Renal pelvis (tissue), 12 donors: Measurements from ENCODE around the gene CT55. TPM values are rescaled to one million over a fixed set of nuclear protein-coding genes. Genes with fewer than 3 reads are reported as not detected.
"Not testable (repeated sequence)": the region's sequence is repeated elsewhere in the genome, so short reads cannot be mapped to it uniquely, and the experiment has no call there.

Experiments used
- DNase-seq: peaks from one replicate; pipeline ENCODE4 v3.0.0-alpha.2; 2013
- long read RNA-seq, 16 experiments: transcript quantifications; one replicate each; lab custom pipeline, GENCODE V29; 2026
- polyA plus RNA-seq, 3 donors: library from polyadenylated mRNA; unstranded; fragments of 120-200 nt; gene quantifications; one replicate each; pipeline ENCODE4 v1.2.1, GENCODE V29; 2013; ENCODE audit not compliant: insufficient read length in 3 of 3

Gene CT55, protein sequence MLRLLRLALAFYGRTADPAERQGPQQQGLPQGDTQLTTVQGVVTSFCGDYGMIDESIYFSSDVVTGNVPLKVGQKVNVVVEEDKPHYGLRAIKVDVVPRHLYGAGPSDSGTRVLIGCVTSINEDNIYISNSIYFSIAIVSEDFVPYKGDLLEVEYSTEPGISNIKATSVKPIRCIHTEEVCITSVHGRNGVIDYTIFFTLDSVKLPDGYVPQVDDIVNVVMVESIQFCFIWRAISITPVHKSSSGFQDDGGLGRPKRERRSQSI
- under 1 TPM; 0.10 to 0.21 (median 0.19) TPM for polyA plus RNA-seq
- long read RNA-seq, donor 1, result 0 reads
- long read RNA-seq, donor 2, result 0 reads
- long read RNA-seq, donor 3, result 0 reads
- long read RNA-seq, donor 4, result 0 reads
- long read RNA-seq, donor 5, result 0 reads
- long read RNA-seq, donor 6, result 0 reads
- long read RNA-seq, donor 7, result 0 reads
- long read RNA-seq, donor 8, result 0 reads
- long read RNA-seq, donor 9, result 0 reads
- long read RNA-seq, donor 10, result 0 reads
- long read RNA-seq, donor 11, result 0 reads
- long read RNA-seq, donor 12, result 0 reads
- long read RNA-seq, donor 13, result 0 reads
- long read RNA-seq, donor 14, result 0 reads
- long read RNA-seq, donor 15, result 0 reads
- long read RNA-seq, donor 16, result 0 reads

- no peak for DNase-seq
Observed at GRCh38 chrX:135170877-135171519, at the start of gene CT55. Gene CT55, minus strand, starts transcription at chrX:135171398. Its CDS starts 227 bp downstream, at chrX:135171171.

DNA sequence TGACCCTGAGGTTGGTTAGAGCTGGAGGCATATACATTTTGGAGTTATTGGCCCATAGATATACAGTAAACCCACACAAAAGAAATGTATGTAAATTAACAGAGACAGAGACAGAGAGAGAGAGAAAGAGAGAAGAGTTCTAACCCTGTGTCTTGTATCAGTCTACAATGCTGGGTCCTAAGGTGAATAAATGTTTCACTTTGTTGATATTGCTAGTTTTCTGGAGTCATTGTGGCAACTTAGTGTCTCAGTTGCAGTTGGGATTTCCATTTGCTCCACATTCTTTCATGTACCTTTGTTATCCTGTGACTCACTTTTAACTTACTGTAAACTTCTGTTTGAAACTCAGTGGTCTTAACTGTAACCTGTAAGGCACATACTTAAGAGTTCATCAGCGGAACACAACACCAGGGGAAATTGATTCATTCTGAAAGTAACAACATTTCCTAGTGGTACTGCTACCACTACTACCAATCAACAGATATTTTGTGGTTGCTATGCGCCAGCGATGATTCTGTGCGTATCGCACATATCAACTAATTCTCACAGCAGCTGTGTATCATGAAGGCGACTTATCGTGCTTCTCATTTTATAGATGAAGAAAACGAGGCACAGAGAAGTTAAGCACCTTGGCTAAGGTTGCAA is 42.1 kb upstream of the CT55 start:
- DNase-seq, result no peak

- DNase-seq, result not testable (repeated sequence)
Observed at GRCh38 chrX:135206427-135206826, 35.2 kb upstream of the CT55 start.

- DNase-seq, result no peak
Observed at GRCh38 chrX:135200297-135200696, 29.1 kb upstream of the CT55 start.

DNA sequence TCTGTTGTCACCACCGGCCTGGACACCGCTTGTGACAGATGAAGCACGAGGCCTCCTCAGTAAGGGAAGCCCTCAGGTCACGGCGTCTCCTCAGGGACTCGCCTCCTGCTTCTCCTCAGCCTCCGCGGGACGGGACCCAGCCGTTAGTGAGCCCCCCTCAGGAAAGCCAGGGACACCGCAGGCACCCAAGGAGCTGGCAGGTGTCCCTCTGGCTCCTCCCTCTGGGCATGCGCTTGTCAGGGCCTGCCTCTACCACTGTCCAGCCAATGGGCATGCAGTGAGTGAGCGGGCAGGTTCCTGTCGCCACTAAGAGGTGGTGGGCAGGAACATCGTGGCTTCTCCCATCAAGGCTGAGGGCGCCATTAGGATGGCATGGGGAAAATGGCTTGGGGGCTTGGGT is 23.5 kb upstream of the CT55 start:
- no peak for DNase-seq

- DNase-seq, result no peak
Observed at GRCh38 chrX:135193740-135194139, 22.5 kb upstream of the CT55 start.

GRCh38 chrX:135191838-135192237 is 20.6 kb upstream of the CT55 start:
- DNase-seq, result no peak

DNA sequence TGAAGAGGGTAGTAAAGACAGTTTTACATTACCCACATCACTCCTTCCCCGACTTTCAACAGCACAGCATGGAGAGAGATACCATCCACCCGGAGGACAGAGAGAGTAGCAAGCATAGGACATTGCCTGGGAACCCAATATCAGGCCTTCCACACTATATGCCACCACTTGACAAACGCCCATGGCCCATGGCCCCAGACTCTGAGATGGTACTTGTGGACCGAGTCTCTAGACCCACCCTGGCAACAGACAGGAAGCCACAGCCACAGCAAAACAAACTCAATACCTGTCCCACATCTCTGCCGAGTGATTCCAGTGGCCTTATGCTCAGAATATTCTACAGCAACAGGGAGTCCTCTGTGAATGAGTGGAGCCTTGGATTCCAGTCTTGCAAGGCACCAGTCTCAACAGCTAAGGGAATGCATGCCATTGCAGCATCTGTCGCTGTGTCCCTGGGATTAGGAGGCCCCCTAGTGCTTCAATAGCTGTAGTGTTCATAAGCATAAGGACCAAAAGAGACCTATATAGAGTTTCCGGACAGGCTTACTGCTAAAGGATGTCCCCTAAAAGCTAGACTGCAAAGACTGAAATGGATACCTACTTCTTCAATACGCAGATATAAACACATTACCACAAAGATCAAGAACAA is 14.7 kb upstream of the CT55 start:
- DNase-seq, result peak; percentile 37

DNA sequence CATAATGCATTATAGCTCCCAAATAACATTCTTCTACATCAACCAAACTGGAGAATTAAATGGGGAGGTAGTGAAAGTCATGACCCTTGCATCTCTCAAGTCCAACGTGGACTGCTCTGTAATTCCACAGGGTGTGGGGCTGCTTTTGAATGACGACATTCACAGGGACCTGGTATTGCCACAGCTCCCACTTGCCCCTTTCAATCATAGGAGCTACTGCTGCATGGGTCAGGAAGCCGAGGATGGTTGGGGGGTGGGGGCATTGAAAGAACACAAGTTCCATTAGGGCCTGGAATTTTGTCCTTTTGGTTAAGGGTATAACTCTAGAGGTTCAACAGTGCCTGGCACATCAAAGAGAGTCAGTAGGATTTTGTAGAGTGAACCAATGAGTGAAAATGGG is 7.4 kb upstream of the CT55 start:
- DNase-seq, result no peak

GRCh38 chrX:135170468-135170867 is 730 bp downstream of the CT55 start:
- DNase-seq, result no peak

DNA sequence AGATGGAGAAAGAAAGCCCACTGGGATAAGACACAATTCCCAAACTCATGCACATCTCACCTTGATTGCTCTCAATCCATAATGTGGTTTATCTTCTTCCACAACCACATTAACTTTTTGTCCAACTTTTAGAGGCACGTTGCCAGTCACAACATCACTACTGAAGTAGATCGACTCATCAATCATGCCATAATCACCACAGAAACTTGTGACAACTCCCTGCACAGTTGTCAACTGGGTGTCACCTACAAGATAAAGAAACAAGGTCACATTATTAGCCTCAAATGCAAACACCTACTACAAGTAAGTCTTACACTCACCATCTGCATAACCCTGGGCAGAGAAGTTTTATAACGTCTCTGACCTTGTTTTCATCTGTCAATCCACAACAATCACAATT is 1.7 kb downstream of the CT55 start:
- not testable (repeated sequence) for DNase-seq

- no peak for DNase-seq
Observed at GRCh38 chrX:135168486-135168885, 2.7 kb downstream of the CT55 start.

GRCh38 chrX:135154688-135155087 is 16.5 kb downstream of the CT55 start:
- DNase-seq, result not testable (repeated sequence)

DNA sequence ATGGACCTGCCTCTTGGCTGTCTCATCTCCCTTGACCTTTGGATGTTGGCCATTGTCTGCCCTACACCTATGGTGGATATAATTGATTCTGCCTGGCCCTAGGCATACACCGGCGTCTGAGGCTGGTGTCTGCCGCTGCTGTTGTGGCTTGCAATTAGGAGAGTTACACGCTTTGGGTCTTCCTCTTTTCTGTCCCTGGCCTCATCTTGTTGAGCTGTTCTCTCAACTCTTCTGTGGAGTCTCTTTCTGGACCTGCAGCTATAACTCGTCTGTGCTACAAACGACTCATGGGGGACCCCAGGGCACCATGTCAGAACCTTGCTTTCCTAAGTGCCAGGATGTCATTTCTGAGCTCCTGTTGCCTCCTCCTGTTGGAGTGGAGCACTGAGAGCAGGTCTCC is 45.1 kb downstream of the CT55 start:
- DNase-seq, result not testable (repeated sequence)

DNA sequence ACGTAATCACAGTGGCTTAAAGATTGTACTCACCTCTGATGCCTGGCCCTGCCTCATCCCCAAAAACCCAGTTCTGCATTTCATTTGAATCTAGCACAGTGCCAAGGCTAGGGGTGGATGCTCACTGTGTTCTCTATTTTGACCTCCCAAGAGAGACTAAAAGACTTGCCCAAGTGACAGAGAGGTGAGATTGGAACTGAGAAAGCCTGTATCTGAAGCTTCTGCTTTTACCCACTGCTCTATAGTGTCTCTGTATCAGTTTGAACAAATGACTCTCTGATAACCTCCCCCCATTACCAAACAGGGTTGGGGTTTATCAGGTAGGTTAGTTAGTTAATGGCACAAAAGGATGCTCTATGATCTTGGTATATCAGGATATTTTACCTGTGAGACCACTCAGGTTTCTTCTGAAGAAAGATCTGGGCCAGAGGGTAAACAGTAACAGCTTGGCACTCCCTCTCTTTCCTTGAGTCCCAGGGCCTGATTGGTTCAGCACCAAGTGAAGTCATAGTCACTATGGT is 51.1 kb downstream of the CT55 start, which contains the start of gene ETDB:
Gene ETDB, minus strand, starts transcription at position 471 of the 521 bp plus-strand sequence. CDS start 1,265 bp downstream, outside the sequence.
- DNase-seq, result not testable (repeated sequence)

- DNase-seq, result not testable (repeated sequence)
Observed at GRCh38 chrX:135116064-135116463, 55.1 kb downstream of the CT55 start.

DNA sequence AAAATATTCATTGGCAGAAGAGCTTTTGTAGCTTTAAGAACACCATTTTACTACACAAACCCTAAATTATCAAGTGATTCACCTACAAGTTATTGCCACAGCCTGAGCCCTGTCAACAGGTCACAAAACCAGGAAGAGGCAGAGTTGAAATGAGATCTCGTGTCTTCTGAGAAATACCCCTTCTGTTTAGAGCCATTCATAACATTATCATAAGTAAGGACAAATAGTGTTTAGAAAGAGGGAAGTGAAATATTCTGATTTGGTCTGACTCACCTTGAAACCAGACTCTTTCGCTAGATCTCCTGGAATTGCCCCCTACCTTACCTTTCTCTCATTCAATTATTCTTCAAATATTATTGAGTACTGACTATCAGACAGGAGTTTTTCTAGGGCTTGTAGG is 56.8 kb downstream of the CT55 start:
- no peak for DNase-seq

- DNase-seq, result no peak
Observed at GRCh38 chrX:135112743-135113142, 58.5 kb downstream of the CT55 start.

- no peak for DNase-seq
Observed at GRCh38 chrX:135112096-135112729, 59.0 kb downstream of the CT55 start.

- no peak for DNase-seq
Observed at GRCh38 chrX:135109554-135109953, 61.6 kb downstream of the CT55 start.
